Tibial artery (tissue), 4 donors: ENCODE results near the gene NFIB.

Source experiments
- DNase-seq, 2 donors: peaks; one replicate each; pipeline ENCODE4 v3.0.0-alpha.2; 2019
- H3K27ac ChIP-seq, 2 donors: fragments of 200-600 bp; sonication (generic) in 1 of 2; 1 replicate in 1 of 2; 2 replicates in 1 of 2; pipeline ENCODE4 v1.5.1; 2018 to 2019; ENCODE audit warnings: mild to moderate bottlenecking in 1 of 2
- H3K27me3 ChIP-seq, 2 donors: fragments of 200-600 bp; sonication (generic) in 1 of 2; one replicate each; pipeline versions ENCODE4 v1.5.1 to v1.6.0; 2016 to 2019
- H3K36me3 ChIP-seq, 3 donors: fragments of 200-600 bp; sonication (generic) in 2 of 3; one replicate each; pipeline ENCODE4 v1.5.1; 2016 to 2019; ENCODE audit warnings: mild to moderate bottlenecking in 2 of 3
- H3K4me1 ChIP-seq, 4 donors: fragments of 200-600 bp; sonication (generic) in 2 of 4; 1 replicate in 3 of 4; 2 replicates in 1 of 4; pipeline ENCODE4 v1.5.1; 2016 to 2019
- H3K4me3 ChIP-seq, 2 donors: fragments of 200-600 bp; sonication (generic) in 1 of 2; 1 replicate in 1 of 2; 2 replicates in 1 of 2; pipeline ENCODE4 v1.5.1; 2018 to 2019; ENCODE audit warnings: mild to moderate bottlenecking in 2 of 2
- H3K9me3 ChIP-seq, 3 donors: fragments of 200-600 bp; sonication (generic) in 1 of 3; one replicate each; pipeline ENCODE4 v1.5.1; 2016 to 2019
- intact Hi-C: fragments of 100-400 bp; cut with DNase I; formaldehyde crosslinking; loops from one replicate; pipeline ENCODE4 v1.15.0; 2023; ENCODE audit warnings: low total_unique reads
- TF ChIP-seq, protein P1 (sequence below), 2 experiments: fragments of 200-600 bp in 1 of 2; fragments of 450-650 bp in 1 of 2; IDR thresholded peaks; one replicate each; pipeline ENCODE4 v1.5.1; 2017 to 2019; ENCODE audit warnings: antibody characterized with exemption in 2 of 2, mild to moderate bottlenecking in 1 of 2, moderate library complexity in 1 of 2

The NFIB gene

DNA sequence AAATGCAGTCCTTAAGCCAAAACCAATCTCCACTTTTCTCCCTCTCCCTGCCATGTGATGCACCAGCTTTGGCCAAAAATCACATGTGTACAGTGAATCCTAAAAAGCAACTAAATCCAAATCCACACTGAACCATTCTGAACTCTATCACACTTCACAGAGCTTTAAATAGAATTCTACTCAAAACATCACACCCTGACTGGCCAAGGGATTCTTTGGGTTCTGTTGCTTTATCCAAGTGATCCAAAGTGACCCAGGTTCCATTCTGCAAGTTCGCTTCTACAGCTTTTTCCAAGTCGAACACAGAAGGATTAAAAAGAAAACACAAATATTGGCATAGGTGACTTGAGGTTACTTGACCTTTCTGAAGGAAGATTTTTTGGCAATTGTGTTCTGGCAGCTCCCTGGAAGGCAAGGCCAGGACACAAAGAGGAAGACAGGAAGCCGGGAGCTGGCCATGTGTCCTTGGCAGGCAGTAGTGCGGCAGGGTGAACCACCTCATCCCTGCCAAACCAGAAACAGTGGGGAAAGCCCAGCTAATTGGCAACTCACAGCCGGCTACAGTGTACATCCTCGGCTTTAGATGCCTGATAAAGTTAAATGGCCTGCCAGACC, 115.0 kb downstream of the NFIB start:
- no peaks in the 10 kb centered on the region for H3K9me3 ChIP-seq
- H3K36me3 ChIP-seq = no peaks in the 10 kb centered on the region
- no peak overlapping the region for H3K4me3 ChIP-seq
- DNase-seq = peak; percentile 66 to 78
- intact Hi-C loops = no loop called here
- peak overlapping the region; percentile 36 to 46 for H3K27ac ChIP-seq
- H3K4me1 ChIP-seq = peaks cover 6 to 90% (median 46%) of the 10 kb centered on the region in 4 donors
- TF ChIP-seq, protein P1, sequence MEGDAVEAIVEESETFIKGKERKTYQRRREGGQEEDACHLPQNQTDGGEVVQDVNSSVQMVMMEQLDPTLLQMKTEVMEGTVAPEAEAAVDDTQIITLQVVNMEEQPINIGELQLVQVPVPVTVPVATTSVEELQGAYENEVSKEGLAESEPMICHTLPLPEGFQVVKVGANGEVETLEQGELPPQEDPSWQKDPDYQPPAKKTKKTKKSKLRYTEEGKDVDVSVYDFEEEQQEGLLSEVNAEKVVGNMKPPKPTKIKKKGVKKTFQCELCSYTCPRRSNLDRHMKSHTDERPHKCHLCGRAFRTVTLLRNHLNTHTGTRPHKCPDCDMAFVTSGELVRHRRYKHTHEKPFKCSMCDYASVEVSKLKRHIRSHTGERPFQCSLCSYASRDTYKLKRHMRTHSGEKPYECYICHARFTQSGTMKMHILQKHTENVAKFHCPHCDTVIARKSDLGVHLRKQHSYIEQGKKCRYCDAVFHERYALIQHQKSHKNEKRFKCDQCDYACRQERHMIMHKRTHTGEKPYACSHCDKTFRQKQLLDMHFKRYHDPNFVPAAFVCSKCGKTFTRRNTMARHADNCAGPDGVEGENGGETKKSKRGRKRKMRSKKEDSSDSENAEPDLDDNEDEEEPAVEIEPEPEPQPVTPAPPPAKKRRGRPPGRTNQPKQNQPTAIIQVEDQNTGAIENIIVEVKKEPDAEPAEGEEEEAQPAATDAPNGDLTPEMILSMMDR (IDR thresholded peaks at IDR 0.05) = no peak
- H3K27me3 ChIP-seq = no peaks in the 10 kb centered on the region

DNA sequence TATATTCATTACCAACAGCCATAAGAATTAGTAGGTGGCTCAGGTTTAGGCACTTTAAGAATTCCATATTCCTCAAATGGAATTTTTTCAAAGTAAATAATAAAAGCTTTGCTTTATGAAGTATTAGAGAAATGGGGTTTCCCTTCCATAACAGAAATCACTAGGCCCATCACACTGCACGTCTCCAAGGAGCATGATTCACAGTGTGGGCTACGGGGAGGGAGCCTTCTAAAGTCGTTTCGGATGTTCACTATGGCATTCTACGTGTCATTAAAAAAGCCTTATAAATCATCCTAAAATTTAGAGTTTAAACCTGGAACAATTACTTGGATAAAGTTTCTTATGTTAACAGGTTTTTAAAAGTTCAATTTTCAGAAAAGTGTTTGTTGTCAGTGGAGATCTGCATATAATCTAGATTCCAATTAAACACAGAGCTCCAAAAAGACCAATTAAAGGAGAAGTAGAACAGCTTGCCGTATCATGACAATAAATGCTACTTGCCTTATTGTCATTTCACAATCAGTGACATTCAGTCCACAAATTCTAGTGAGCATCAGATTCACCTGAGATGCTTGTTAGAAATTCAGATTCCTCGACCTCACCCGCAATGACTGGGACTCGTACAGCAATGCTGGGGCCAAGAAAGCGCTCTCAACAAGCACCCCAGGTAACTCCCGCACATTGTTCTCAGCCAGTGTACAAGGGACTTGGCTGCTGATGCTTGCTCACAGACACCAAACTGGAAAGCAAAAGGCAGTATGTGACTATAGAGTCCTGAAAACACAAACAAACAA, 115.7 kb downstream of the NFIB start:
- no peak for DNase-seq
- TF ChIP-seq, protein P1 (IDR thresholded peaks at IDR 0.05) = no peak
- H3K27me3 ChIP-seq = no peaks in the 10 kb centered on the region
- intact Hi-C loops = no loop called here
- H3K4me1 ChIP-seq = peaks cover 6 to 90% (median 47%) of the 10 kb centered on the region in 4 donors
- H3K4me3 ChIP-seq = no peak overlapping the region
- no peaks in the 10 kb centered on the region for H3K9me3 ChIP-seq
- peak overlapping the region; percentile 36 to 46 for H3K27ac ChIP-seq
- no peaks in the 10 kb centered on the region for H3K36me3 ChIP-seq

DNA sequence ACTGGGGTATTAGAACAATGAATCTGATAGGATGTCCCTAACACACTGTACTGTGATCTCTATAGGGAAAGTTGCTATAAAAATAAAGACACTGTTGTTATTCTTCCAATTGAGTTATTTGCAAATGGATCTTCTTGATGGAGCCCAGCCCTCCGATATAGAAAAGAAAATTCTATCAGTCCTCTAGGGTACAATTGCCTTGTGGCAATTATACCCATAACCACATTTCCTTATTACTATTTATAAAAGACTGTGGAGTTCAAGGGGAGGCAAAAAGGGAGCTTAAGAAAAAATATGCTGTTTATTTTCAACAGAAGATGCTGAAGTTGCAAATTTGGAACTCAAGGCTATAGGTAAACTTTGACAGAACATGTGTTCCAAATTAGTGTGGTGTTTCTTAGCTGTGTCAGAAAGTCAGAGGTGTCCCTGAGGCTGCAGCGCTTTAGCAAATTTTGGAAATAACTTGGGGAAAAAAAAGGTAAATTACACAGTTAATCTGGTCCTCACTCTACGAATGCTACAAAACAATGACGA, 116.5 kb downstream of the NFIB start:
- Histone ChIP-seq H3K4me1 (peaks cover 6 to 90% (median 42%) of the 10 kb centered on the region in 4 donors), H3K27ac (peak overlapping the region; percentile 36 to 46), H3K27me3 (no peaks in the 10 kb centered on the region), H3K36me3 (no peaks in the 10 kb centered on the region), H3K4me3 (no peak overlapping the region), H3K9me3 (no peaks in the 10 kb centered on the region)
- intact Hi-C loops = no loop called here
- no peak for DNase-seq
- TF ChIP-seq, protein P1 (IDR thresholded peaks at IDR 0.05) = no peak

DNA sequence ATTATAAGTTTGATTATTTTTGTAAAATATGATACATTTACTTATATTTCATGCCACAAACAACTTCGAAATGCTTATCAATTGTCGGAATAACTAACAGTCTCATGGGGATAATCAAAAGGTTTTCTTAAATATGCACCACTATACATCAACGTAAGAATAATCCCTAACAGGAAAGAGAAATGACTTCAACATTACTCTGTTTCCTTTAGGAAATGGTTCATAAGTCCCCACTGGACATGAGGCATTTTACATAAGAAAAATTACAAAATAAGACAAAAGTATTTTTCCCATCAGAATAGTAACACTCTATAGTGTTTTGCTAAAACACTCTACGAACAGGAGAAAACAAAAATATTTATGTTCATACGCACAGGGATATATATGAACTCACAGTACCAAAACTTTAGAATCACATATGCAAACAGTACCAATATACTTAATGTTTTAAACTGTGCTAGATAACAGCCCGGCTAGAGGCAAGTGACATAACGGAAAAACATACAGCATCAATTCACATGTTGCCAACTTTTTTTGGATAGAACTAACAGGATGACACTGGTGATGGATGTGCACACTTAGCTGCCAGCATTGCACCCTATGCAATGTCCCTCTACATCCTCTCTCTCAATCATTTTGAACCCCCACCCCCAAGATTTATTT, 120.5 kb downstream of the NFIB start:
- Histone ChIP-seq H3K27me3 (no peaks in the 10 kb centered on the region), H3K4me1 (peaks cover 0 to 89% (median 23%) of the 10 kb centered on the region in 4 donors), H3K4me3 (no peak overlapping the region), H3K27ac (no peak overlapping the region), H3K36me3 (no peaks in the 10 kb centered on the region), H3K9me3 (no peaks in the 10 kb centered on the region)
- TF ChIP-seq, protein P1 (IDR thresholded peaks at IDR 0.05) = no peak
- no peak for DNase-seq
- intact Hi-C loops = no loop called here

DNA sequence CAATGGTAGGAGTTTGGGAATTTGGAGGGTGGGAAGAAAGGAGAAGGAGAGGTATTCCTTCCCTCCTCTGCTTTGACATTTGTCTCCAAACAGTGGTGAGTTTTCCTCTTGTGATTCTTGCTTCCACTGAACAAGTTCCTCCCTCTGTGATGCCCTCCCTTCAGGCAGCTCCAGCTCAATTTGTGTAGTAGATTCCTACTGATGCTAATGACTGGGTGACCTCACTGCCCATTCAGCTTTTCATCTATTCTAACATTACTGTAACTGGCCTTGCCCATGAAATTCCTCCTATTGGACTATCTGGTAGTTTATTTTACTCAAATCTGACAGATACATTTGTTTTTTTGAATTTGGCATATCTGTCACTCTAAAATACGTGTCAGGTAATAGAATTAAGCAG, 121.4 kb downstream of the NFIB start:
- TF ChIP-seq, protein P1 (IDR thresholded peaks at IDR 0.05) = no peak
- Histone ChIP-seq H3K4me1 (peaks cover 0 to 87% (median 18%) of the 10 kb centered on the region in 4 donors), H3K9me3 (no peaks in the 10 kb centered on the region), H3K4me3 (no peak overlapping the region), H3K27ac (no peak overlapping the region), H3K27me3 (no peaks in the 10 kb centered on the region), H3K36me3 (no peaks in the 10 kb centered on the region)
- DNase-seq = no peak
- intact Hi-C loops = no loop called here
